OCI-LY7 (cell line): Measurements from ENCODE around the gene C9orf50. TPM values are rescaled to one million over a fixed set of nuclear protein-coding genes. Genes with fewer than 3 reads are reported as not detected.
A peak's percentile ranks its signal among the peaks of the same experiment; 100 is the strongest.

ENCODE experiments used
- BruUV-seq: library from RNA; stranded (reverse); fragments of 400-500 nt; replicated peaks from 2 replicates; lab custom pipeline; 2021; lab: Mats Ljungman, UMichigan
- CTCF ChIA-PET: fragments of 300-600 bp; sonication (Branson Sonifier 250); formaldehyde crosslinking; loops from one replicate; lab custom pipeline; 2022; ENCODE audit warnings: antibody characterized with exemption; ENCODE audit not compliant: unreplicated experiment; lab: Charles Lee
- POLR2A ChIA-PET: fragments of 300-600 bp; sonication (Branson Sonifier 250); formaldehyde crosslinking; loops from one replicate; lab custom pipeline; 2022; ENCODE audit warnings: antibody characterized with exemption; lab: Charles Lee
- DNase-seq: peaks from one replicate; pipeline ENCODE4 v3.0.0-alpha.2; 2015; ENCODE audit warnings: low spot score
- H2AFZ ChIP-seq: fragments of 200-600 bp; sonication (generic), shearing (Covaris generic); 2 replicates; pipeline ENCODE4 v1.6.1; 2014; ENCODE audit warnings: mild to moderate bottlenecking, antibody characterized with exemption, low read length, moderate library complexity
- H3K27ac ChIP-seq: fragments of 200-600 bp; sonication (generic); 2 replicates; pipeline ENCODE4 v1.5.1; 2014; ENCODE audit warnings: mixed run types, low read depth, mild to moderate bottlenecking, moderate library complexity, low read length, inconsistent platforms; ENCODE audit not compliant: poor library complexity, severe bottlenecking
- H3K36me3 ChIP-seq: fragments of 200-600 bp; sonication (generic); 2 replicates; pipeline ENCODE4 v1.6.1; 2014; ENCODE audit warnings: mild to moderate bottlenecking, antibody characterized with exemption, low read length, moderate library complexity, mixed read lengths; ENCODE audit not compliant: insufficient read depth
- H3K4me1 ChIP-seq: fragments of 200-600 bp; sonication (generic); 2 replicates; pipeline ENCODE4 v1.5.1; 2014; ENCODE audit warnings: mild to moderate bottlenecking, low read length; ENCODE audit not compliant: insufficient read depth, poor library complexity, severe bottlenecking
- H3K4me2 ChIP-seq: fragments of 200-600 bp; sonication (generic); 2 replicates; pipeline ENCODE4 v1.6.1; 2014; ENCODE audit warnings: mild to moderate bottlenecking, low read length
- H3K4me3 ChIP-seq: fragments of 200-600 bp; sonication (generic); 2 replicates; pipeline ENCODE4 v1.5.1; 2014; ENCODE audit warnings: mild to moderate bottlenecking, low read depth, low read length; ENCODE audit not compliant: poor library complexity, severe bottlenecking
- H3K79me2 ChIP-seq: fragments of 200-600 bp; sonication (generic); 2 replicates; pipeline ENCODE4 v1.6.1; 2016; ENCODE audit warnings: low read depth, mild to moderate bottlenecking, low read length, moderate library complexity, mixed read lengths; ENCODE audit not compliant: insufficient read depth
- H3K9me2 ChIP-seq: fragments of 200-600 bp; sonication (generic); 2 replicates; pipeline ENCODE4 v1.6.1; 2016; ENCODE audit warnings: mild to moderate bottlenecking, low read length, mixed read lengths; ENCODE audit not compliant: insufficient read depth
- H3K9me3 ChIP-seq: fragments of 200-600 bp; sonication (generic); 2 replicates; pipeline ENCODE4 v1.6.1; 2014; ENCODE audit warnings: mild to moderate bottlenecking, mixed run types, low read length, mixed read lengths
- H4K20me1 ChIP-seq: fragments of 200-600 bp; sonication (generic); 2 replicates; pipeline ENCODE4 v1.6.1; 2014; ENCODE audit warnings: mild to moderate bottlenecking, antibody characterized with exemption, low read length, moderate library complexity, mixed read lengths; ENCODE audit not compliant: insufficient read depth
- CTCF ChIP-seq: fragments of 200-600 bp; sonication (generic); conservative IDR thresholded peaks from 2 replicates; pipeline ENCODE4 v1.5.1; 2014; ENCODE audit warnings: mild to moderate bottlenecking, antibody characterized with exemption, low read length, moderate library complexity, mixed read lengths
- EZH2phosphoT487 ChIP-seq: fragments of 200-600 bp; sonication (generic); IDR thresholded peaks from 2 replicates; pipeline ENCODE4 v1.6.1; 2018; ENCODE audit warnings: low read depth, borderline replicate concordance, mild to moderate bottlenecking, mixed run types, antibody characterized with exemption, low read length, moderate library complexity, mixed read lengths
- intact Hi-C: fragments of 100-400 bp; cut with micrococcal nuclease; formaldehyde crosslinking; loops from one replicate; pipeline ENCODE4 v1.10.0; 2022; ENCODE audit not compliant: unreplicated experiment
- total RNA-seq, 2 experiments: library from RNA; depleted of rRNA in 1 of 2; stranded (reverse); fragments of >200 nt in 1 of 2; shearing (Covaris generic) in 1 of 2; gene quantifications; 2 replicates each; pipeline ENCODE4 v1.2.3, GENCODE V29; 2014 to 2022

The C9orf50 gene
- total RNA-seq, 2 experiments from 2014 or later, result not detected

GRCh38 chr9:129619787-129620668 is 873 bp downstream of the C9orf50 start:
- Histone ChIP-seq H3K4me3 (no peak overlapping the region), H3K4me1 (peaks cover 13% of the 10 kb centered on the region), H3K4me2 (no peak overlapping the region), H3K9me3 (no peaks in the 10 kb centered on the region), H3K79me2 (no peaks in the 10 kb centered on the region), H4K20me1 (no peaks in the 10 kb centered on the region), H2AFZ (no peak overlapping the region), H3K27ac (no peak overlapping the region), H3K36me3 (no peaks in the 10 kb centered on the region), H3K9me2 (no peaks in the 10 kb centered on the region)
- ChIA-PET POLR2A (no interaction called here), CTCF (no interaction called here)
- intact Hi-C loops, result no loop called here
- no peak for DNase-seq
- BruUV-seq, result no TSS peak
- TF ChIP-seq EZH2phosphoT487, result no peak
- no peak for TF ChIP-seq CTCF

- no peaks in the 10 kb centered on the region for H3K4me1 ChIP-seq
- H3K36me3 ChIP-seq, result no peaks in the 10 kb centered on the region
- DNase-seq, result peak; percentile 53
- no peak overlapping the region for H3K4me2 ChIP-seq
- TF ChIP-seq CTCF (peak; percentile 71), EZH2phosphoT487 (no peak)
- no peaks in the 10 kb centered on the region for H3K9me2 ChIP-seq
- intact Hi-C loops, result no loop called here
- H2AFZ ChIP-seq, result no peak overlapping the region
- no peak overlapping the region for H3K4me3 ChIP-seq
- POLR2A ChIA-PET, result no interaction called here
- H4K20me1 ChIP-seq, result no peaks in the 10 kb centered on the region
- H3K27ac ChIP-seq, result no peak overlapping the region
- no peaks in the 10 kb centered on the region for H3K79me2 ChIP-seq
- H3K9me3 ChIP-seq, result no peaks in the 10 kb centered on the region
- CTCF ChIA-PET, result no interaction called here
- no TSS peak for BruUV-seq
Observed at GRCh38 chr9:129617167-129617566, 3.7 kb downstream of the C9orf50 start.
